Suppressor macrophage treated with lipopolysaccharide for 1 hour (primary cell): ENCODE data around the gene MPIG6B.

ENCODE experiments used
- DNase-seq, 3 donors: peaks; one replicate each; pipeline ENCODE4 v3.0.0-alpha.2; 2020 to 2022

MPIG6B gene, protein sequence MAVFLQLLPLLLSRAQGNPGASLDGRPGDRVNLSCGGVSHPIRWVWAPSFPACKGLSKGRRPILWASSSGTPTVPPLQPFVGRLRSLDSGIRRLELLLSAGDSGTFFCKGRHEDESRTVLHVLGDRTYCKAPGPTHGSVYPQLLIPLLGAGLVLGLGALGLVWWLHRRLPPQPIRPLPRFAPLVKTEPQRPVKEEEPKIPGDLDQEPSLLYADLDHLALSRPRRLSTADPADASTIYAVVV

DNA sequence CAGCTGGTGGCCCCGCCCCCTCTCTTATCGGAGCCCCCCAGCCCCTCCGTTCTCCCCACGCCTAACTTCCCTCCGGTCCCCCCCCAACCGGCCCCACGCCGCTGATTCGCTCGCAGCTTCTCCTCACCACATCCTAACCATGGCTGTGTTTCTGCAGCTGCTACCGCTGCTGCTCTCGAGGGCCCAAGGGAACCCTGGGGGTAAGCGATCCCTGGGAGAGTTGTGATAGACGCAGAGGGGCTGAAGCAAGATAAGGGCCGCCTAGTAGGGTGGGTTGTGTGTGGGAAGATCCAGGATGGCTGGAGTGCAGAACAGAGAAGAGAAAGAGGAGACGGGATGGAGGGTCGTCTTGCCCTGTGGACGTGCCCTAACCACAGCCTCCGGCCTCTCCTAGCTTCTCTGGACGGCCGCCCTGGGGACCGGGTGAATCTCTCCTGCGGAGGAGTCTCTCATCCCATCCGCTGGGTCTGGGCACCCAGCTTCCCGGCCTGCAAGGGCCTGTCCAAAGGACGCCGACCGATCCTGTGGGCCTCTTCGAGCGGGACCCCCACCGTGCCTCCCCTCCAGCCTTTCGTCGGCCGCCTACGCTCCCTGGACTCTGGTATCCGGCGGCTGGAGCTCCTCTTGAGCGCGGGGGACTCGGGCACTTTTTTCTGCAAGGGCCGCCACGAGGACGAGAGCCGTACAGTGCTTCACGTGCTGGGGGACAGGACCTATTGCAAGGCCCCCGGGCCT, at the start of gene MPIG6B:
TSS of gene MPIG6B (plus strand) at position 129 of the 735 bp plus-strand sequence. CDS start at position 140, 11 bp downstream.
- no peak for DNase-seq

DNA sequence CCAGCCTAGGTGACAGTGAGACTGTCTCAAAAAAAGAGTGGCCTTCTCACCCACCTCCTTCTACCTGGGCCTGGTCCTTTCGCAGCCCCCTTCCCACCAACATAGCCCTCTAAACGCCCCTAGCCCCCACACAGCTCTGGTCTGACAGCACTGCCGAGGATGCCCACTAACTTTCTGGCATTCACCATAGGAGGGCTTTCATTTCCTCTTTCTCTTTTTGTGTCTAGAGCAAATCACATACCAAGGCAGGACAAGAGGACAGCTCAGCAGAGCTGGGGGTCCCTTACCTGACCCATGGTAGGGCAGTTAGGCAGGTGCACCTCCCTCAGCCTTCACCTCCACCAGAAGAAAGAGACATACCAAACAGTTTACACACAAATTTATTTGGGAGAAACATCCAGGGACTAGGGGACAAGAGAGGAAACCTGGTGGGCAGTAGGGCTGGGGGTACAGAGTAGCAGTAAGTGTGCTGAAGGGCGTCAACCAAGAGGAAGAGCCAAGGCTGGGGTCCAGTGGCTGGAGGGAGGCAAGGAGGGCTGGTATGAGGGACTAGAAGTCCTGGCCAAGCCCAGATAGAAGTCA, 46.8 kb upstream of the MPIG6B start:
- peak in 1 of 3 donors; percentile 23 for DNase-seq

DNA sequence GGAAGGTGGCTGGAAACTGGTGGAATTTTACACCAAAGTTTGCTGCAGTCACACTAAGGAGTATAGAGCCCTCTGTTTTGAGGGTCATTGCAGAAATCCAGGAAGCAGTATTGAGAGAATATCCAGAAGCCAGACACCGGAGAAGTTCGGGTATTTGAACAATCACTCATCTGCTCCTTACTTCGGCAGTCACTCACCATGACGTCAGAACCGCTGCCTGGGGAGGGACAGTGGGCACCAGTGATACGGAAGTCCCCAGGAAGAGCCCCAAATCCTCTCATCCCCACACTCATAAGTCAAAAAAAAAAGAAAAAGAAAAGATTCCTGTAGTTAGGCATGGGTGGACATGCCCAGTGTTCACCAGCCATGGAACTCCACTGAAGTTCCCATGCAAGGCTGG, 46.3 kb upstream of the MPIG6B start:
- DNase-seq: no peak

DNA sequence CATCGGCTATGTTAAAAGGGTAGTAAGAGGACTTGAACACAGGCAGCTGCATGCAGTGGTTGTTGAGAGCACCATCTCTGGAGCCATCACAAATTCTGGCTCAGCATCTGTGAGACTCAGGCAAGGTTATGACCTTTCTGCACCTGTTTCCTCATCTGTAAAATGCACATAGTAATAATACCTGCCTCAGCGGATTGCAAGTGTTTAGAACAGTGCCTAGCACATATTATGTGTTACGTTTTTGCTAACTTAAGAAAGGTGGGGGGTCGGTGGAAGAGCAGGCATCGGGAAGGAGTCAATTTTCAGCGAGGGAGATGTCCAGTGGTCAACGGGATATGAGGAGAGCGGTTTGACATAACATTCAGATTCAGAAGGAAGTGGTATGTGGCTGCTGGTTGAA, 45.2 kb upstream of the MPIG6B start:
- no peak for DNase-seq

DNA sequence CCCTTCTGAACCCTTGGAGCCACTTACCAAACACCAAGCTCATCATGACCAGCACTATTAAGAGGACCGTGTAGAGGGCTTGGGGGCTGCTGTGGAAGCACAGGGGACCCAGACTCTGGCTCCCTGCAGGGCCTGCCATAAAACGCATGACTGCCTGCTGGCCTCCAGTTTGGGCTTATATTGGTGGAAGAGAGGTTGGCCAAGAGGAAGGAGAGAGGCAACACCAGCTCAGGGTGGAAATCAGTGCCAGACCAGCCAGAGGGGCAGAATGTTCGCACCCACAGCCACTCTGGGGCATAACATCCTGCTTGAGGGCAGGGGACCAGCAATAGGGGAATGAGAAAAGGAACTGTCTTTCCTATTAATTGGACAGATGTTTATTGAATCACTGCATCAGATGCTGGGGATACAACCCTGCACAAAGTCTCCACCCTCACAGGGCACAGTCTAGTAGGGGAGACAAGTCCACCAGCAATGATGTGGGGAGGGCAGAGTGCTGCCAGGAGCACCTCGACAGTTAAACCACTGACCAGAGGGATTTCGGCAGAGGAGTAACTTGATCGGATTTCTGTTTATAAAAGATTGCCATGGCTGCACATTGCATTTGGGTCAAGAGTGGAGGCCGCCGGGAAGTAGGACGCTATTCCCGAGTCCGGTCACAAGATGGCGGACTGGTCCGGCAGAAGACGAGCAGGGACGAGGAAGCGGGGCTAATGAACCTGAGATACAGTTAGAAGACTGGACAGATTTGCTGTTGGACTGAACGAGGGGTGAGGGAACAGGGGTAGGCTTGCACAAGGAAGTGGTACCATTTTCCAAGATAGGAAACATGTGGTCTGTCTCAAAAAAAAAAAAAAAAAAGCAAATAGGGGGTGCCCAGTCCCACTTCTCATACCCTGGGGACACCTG, 42.7 kb upstream of the MPIG6B start, which contains the start of gene LY6G5C:
TSS of gene LY6G5C (minus strand) at position 842 of the 909 bp plus-strand sequence. CDS start at position 148, 694 bp downstream.
- peak; percentile 83 to 86 (median 84) for DNase-seq

DNA sequence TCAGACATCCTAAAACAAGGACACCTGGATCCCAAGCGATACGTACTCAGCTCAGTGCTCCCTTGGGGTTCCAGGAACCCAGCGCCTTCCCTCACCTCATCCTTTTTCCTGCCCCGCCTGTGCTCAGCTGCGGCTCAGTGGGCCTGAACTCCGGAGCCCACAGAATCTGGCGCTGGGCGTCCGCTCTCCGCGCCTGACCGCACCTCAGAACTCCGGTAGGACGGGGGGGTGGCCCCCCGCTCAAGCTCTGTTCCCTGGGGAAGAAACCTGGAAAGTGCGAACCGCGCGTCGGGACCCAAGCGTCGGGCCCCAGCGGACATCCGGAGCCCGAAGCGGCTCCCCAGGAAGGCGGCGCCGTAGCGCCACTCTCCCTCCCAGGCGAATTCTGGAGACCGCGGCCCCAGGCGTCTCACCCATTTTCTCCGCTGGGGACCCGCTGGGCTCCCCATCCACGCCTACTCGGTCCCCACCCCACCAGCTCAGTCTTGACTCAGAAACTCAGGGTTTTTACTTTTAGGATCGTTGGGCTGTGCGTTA, 42.0 kb upstream of the MPIG6B start:
- peak; percentile 58 to 83 (median 72) for DNase-seq

DNA sequence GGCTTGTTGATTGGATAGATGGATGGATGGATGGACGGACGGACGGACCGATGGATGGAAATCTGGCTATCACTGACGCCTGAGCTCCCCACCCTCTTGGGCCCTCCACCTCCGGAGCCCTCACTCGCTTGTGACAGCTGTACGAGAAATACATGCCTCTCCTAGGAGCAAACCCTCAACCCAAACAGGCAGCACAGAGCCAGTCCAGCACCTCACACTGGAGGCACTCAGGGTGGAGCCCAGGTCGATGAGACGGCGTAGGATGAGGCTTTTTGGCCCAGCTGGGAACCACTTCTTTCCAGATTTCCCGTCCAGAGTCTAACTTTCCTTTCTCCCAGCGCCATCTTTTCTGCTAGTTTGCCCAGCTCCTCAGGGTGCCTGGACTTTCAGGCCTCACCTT, 39.6 kb upstream of the MPIG6B start:
- no peak for DNase-seq

DNA sequence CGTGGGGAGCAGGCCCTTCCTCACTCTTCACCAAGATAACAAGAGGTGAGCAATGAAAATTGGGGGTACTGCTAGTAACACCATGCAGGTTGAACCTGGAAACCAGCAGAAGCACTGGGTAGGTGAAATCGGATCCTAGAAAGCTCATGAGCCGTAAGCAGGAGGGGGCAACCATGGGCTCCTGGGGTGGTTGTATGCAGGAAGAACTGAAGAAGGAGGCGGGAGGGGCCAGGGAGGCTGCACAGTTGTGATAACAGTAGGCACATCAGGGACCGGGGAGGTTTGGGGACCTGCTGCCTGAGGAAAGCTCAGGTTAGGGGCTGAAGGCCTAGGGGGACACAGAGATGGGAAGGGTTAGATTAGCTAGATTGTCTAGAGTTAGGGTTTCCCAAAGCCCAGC, 36.7 kb upstream of the MPIG6B start:
- no peak for DNase-seq

DNA sequence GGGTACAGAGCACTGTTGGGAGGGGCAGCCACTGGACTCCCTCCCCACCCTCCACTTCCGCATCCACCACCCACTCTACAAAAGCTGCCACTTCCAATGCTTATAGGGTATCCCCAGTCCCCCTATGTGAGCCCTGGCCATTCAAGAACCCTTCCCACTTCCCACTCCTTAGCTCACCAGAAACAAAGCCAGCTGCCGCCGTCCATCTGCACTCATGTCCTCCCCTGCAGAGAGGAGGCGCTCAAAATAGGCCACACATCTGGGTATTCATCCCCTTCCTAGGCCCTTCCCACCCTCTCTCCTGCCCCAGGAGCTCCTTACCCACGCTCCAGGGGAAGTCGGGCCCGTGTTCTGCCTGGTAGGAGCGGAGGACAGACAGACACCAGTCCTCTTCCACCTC, 35.9 kb upstream of the MPIG6B start:
- no peak for DNase-seq

DNA sequence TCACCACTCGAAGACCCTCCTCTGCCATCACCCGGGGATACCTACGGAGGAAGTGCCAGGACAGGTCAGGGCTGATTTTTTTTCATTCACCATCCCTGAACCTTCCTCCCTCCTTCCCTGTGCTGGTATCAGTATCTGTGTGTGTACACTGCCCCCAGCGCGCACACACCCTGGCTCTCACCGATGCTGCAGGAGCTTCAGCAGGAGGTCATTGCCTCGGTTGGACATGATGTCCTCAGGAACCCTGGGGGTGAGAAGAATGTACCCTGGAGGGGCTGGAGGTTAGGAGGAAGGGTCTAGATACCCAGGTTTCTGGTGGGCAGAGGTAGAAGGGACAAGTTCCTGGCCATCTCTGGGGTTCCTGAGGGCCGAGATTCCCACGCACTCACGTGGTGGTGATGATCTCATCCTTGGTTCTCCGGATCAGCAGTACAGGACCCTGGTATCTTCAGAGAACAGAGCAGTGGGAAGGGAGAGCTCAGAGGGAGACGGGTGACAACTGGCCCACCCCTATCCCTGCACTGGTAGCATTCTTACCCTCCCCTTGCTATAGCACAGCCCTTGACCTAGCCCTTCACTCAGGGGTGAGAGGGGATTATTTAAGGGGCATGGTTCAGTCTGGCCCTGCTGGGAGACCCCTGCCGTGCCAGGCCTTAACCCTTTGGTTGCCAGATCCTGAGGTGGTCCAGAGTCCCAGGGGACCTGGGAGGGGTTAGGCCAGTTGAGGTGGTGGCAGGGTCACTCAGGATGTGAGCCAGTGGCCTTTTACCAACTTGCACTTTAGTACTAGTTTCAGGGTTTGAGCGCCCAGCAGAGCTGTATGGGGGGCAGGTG, 35.1 kb upstream of the MPIG6B start:
- no peak for DNase-seq

DNA sequence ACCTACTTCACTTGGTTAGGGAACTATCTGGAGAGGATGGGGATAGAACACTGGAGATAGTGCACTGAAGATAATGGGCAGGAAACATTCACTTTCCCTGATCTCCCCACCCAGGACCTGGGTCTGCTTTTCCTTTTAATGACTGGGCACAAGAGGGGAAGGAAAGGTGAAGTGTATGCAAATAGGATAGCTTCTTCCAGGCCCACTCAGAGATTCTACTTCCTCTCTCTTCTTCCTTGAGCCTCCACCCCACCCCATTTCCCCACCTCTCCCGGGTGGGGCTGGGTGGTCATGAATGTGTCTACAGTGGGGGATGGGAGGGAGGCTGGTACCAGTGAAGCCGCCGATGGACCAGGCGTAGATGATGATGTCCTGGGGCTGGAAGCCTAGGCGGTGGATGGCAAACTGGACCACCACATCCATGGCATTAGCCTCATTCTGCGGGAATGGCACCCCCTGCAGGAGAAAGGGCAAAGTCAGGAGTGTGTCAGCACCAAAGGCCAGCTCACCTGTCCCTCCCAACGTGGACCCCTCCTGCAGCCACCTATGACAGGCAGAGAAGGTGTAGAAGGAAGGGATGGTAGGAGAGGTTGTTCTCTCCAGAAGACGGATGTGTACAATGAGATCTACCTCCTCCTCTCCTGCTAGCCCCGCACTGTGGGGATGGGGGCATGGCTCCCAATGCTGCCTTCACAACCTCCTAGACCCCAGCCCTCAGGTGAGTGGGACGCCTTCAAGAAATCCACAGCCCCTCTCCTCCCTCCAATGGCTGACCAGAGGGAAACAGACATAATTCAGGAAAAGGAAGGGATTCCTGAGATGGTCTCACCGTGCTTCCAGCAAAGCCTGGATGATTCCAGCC, 33.7 kb upstream of the MPIG6B start:
- peak in 2 of 3 donors; percentile 6 to 28 for DNase-seq

DNA sequence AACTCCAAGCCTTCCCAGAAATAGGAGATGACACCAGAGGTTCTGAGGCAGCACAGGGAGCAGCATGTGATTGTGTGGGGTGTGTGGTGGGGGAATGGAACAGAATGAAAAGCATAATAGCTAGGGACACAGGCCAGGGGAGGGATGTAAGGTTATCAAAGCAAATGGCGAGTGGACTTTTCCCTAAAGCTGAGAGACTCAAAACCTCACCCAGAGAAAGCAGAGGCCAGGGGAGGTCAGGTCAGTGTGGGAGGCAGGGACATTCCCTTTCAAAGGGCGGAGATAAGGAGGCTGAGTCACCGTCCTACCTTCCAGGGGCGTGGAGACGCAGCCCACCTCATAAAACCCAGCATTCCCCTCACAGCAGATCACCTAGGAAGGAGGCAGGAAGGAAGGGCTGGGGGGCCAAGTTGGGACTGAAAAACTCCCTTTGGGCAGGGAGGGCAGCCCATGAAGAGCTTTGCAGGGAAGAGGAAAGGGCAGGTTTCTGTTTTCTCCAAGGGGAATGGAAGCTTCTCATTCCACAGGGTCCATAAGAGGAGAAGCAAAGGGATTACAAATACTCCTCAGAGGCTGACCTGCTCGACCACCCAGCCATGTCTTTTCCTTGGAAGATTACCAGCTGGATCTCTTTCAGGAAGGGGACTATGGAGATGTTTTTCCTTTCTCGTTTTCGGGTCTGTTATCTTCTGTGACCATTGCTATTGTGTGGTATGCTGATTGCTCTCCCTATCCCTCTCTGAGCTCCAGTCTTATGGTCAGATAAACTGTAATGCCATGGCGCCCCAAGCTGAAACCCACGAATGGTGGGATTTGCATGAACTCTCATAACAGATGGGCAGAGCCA, 32.7 kb upstream of the MPIG6B start:
- peak in 2 of 3 donors; percentile 25 to 27 for DNase-seq

DNA sequence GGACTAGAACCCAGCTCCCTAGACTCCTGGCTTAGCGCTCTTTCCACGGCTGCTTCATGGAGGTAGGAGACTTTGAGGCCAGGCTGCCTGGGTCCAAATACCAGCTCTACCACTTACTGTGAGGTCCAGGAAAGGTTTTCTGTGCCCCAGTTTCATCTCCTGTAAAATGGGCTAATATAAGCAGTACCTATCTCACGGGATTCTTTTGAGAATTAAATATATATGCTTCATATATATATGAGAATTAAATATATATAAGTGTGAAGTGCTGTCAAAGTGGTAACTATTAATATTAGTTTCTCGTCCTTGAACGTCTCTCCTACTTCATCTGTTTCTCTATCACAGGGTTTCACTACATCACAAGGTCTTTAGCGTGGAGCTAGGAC, 32.1 kb upstream of the MPIG6B start:
- no peak for DNase-seq

DNA sequence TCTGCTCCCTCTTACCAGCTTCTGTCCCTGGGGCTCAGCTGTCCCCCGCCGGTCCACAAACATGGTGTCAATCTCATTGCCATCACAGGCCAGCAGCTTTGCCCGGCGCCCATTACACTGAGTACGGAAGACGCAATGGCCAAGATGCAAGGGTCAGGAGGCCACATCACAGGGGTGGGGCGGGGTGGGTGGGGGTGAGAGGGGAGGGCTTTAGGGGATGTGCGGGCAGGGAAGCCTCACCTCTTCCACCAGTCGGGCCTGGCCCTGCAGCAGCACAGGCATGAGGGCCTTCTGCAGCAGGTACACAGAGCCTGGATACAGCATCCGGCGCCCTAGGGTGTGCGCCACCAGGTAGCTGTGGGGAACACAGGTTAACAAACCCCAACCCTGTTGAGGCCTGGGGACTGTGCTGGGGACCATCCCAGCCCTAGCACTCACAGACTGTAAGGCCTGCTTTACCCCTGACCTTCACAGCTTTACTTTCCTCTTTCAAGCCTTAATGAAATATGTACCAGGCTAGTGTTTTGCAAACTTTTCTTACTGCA, 31.5 kb upstream of the MPIG6B start:
- DNase-seq: no peak

DNA sequence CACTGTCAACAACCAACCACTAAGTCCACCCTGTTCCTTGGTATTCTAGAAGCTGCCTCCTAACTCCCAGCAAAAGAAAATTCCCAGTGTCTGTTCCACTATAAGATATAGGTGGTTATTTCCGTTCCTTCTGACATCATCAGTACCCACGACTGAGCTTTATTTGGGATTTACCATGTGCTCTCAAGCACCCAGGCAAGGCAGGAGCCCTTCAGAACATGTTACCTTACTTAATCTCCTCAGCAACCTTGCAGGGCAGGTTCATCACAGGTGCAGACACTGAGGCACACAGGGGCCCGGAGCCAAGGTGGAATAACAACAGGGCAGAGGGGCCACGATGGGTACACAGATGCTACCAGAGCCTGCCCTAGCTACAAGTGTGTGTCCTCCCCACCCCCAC, 30.8 kb upstream of the MPIG6B start:
- no peak for DNase-seq

DNA sequence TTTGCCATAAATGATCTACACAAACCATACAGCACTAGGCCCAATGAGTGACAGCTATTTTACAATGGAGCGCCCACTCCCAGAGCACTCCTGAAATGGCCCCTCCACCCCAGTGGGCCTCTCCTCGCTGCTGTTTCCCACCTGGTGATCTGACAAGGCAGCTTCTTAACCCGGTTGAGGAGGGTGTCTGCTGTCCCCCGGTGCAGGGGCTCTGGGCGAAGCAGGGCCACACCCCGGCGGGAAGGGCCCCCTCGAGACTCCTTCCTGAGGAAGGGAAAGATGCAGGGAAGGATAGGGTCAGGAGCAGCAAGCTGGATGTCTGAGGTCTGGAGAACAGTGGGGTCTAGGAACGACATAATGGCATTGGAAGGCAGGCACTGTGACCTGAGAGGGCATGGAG, 30.3 kb upstream of the MPIG6B start:
- no peak for DNase-seq

DNA sequence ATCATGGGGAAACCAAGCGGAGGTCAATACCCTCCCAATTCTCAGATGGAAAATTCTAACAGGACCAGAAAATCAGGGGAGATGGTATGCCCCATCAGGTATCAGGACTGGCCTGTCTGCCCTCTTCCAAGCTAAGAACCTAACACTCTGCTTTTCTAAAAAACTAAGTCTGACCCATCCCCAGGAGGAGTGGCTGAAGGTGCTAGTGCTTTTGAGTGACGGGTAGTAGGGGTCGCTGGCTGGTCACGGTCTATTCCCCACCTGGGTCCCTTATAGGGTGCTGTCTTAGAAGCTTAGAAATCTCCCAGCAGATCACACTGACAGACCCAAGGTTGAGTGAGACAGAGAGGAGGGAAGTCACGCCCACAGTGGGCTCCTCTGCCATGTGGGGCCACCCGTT, 29.6 kb upstream of the MPIG6B start:
- no peak for DNase-seq

DNA sequence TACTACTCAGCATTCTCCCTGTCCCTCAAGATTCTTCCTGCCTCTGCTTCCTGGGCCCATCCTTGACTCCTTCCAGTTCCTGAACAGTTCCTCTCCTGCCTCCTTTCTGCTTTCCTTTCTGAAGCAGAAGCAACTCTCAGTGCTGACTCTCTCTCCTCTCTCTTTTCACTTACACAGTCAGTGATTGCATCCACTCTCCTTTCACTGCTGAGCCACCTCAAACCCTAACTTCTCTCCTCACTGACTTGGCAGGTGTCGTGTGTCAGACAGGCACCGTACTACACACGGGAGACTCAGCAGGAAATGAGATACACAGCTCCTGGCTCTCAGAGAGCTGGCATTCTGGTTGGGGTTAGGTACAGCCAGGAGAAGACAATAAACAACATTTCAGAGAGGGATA, 25.6 kb upstream of the MPIG6B start:
- DNase-seq: peak; percentile 18 to 41 (median 32)

DNA sequence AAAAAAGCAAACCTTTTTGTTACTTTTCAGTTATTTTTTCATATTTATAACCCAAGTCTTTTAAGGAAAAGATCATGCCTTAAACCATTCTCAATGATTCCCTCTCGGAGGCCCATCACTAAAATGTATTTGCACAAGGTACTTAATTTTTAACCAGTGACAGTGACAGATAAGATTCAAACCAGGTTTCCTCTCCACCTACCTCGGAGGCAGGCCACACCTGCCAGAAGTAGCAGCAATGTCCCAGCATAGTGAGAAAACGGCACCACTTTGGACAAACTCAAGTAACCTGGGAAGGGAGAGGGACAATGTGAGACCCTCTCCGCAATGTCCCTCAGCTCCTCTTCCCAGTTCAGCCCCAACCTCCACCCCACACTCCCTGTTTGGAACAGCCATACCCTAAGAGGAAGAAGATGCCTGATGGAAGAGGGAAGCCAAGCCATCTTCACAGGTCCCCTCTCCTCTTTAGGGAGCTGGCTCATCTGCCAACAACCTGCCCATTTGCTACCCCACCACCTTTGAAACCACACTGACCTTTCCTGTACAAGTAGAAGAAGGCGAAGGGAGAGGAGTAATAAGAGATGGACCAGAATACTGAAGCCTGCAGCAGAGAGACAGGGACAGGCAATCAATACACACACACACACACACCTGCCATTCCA, 22.3 kb upstream of the MPIG6B start:
- DNase-seq: no peak
